Peyer's patch (tissue), 4 donors: Measurements from ENCODE around the gene FMOD.

Experiments used
- POLR2A ChIP-seq, 2 donors: fragments of 450-650 bp; IDR thresholded peaks; one replicate each; pipeline ENCODE4 v1.5.1; 2017; ENCODE audit warnings: antibody characterized with exemption in 2 of 2, mild to moderate bottlenecking in 2 of 2, moderate library complexity in 2 of 2
- TF ChIP-seq, protein P1 (sequence below), 6 experiments: fragments of 450-650 bp in 4 of 6; fragments of 200-600 bp in 2 of 6; sonication (generic) in 1 of 6; IDR thresholded peaks; one replicate each; pipeline ENCODE4 v1.5.1; 2017 to 2019; ENCODE audit warnings: antibody characterized with exemption in 6 of 6, mild to moderate bottlenecking in 3 of 6, moderate library complexity in 1 of 6

DNA sequence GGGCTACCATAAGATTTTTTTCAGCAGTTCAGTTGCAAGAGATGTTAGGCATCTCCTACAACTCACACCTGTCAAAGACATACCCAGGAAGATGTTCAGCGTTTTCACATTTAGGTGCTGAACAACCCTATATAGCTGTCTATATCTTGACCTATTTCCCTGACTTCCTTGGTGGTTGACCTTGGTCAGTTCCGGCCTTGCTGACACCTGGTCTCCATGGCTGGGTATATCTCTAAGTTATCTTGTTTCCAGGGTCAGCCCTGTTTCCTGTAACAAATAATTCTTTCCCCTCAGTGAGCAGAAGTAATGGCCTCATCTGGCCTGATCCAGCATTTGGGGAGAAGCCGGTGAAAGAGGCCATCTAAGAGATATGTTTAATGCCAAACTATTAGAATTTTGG is 48.0 kb downstream of the FMOD start:
- no peak for TF ChIP-seq POLR2A (IDR thresholded peaks at IDR 0.05)
- TF ChIP-seq, protein P1, sequence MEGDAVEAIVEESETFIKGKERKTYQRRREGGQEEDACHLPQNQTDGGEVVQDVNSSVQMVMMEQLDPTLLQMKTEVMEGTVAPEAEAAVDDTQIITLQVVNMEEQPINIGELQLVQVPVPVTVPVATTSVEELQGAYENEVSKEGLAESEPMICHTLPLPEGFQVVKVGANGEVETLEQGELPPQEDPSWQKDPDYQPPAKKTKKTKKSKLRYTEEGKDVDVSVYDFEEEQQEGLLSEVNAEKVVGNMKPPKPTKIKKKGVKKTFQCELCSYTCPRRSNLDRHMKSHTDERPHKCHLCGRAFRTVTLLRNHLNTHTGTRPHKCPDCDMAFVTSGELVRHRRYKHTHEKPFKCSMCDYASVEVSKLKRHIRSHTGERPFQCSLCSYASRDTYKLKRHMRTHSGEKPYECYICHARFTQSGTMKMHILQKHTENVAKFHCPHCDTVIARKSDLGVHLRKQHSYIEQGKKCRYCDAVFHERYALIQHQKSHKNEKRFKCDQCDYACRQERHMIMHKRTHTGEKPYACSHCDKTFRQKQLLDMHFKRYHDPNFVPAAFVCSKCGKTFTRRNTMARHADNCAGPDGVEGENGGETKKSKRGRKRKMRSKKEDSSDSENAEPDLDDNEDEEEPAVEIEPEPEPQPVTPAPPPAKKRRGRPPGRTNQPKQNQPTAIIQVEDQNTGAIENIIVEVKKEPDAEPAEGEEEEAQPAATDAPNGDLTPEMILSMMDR (IDR thresholded peaks at IDR 0.05) = no peak
